Neural progenitor cell (in vitro differentiated cells): ENCODE measurements around the gene CHST8. TPM values are rescaled to one million over a fixed set of nuclear protein-coding genes. Genes with fewer than 3 reads are reported as not detected.

ENCODE experiments used
- DNase-seq: peaks from one replicate; pipeline ENCODE4 v3.0.0-alpha.2; 2016; ENCODE audit warnings: low spot score
- H2AFZ ChIP-seq: fragments of 200-600 bp; sonication (generic); replicated peaks from 2 replicates; pipeline ENCODE4 v1.6.1; 2016; ENCODE audit warnings: antibody characterized with exemption
- H3F3A ChIP-seq: fragments of 200-600 bp; sonication (generic); 2 replicates; pipeline ENCODE4 v1.6.1; 2016; ENCODE audit warnings: antibody characterized with exemption, low read depth
- H3K27ac ChIP-seq: fragments of 200-600 bp; sonication (generic); 2 replicates; pipeline ENCODE4 v1.5.1; 2016; ENCODE audit warnings: mild to moderate bottlenecking
- H3K27me3 ChIP-seq: fragments of 200-600 bp; sonication (generic); 2 replicates; pipeline ENCODE4 v1.6.1; 2016; ENCODE audit warnings: mild to moderate bottlenecking, moderate library complexity
- H3K36me3 ChIP-seq: fragments of 200-600 bp; sonication (generic); 2 replicates; pipeline ENCODE4 v1.5.1; 2016
- H3K4me1 ChIP-seq: fragments of 200-600 bp; sonication (generic); 2 replicates; pipeline ENCODE4 v1.6.1; 2016; ENCODE audit warnings: mixed run types
- H3K4me2 ChIP-seq: fragments of 200-600 bp; sonication (generic); 2 replicates; pipeline ENCODE4 v1.6.1; 2016
- H3K4me3 ChIP-seq: fragments of 200-600 bp; sonication (generic); 2 replicates; pipeline ENCODE4 v1.5.1; 2016
- H3K79me2 ChIP-seq: fragments of 200-600 bp; sonication (generic); 2 replicates; pipeline ENCODE4 v1.6.1; 2016; ENCODE audit warnings: low read depth
- H3K9ac ChIP-seq: fragments of 200-600 bp; sonication (generic); 2 replicates; pipeline ENCODE4 v1.6.1; 2016
- H3K9me3 ChIP-seq: fragments of 200-600 bp; sonication (generic); 2 replicates; pipeline ENCODE4 v1.5.1; 2016; ENCODE audit warnings: low read depth
- H4K20me1 ChIP-seq: fragments of 200-600 bp; sonication (generic); 2 replicates; pipeline ENCODE4 v1.6.1; 2016; ENCODE audit warnings: low read depth
- H3K27ac Mint-ChIP-seq: 3 replicates; pipeline ENCODE4 v1.8.0; 2021; ENCODE audit warnings: mixed read lengths
- H3K27me3 Mint-ChIP-seq: 2 replicates; pipeline ENCODE4 v1.8.0; 2022; ENCODE audit warnings: low read depth, mild to moderate bottlenecking, inconsistent platforms, moderate library complexity, mixed read lengths; ENCODE audit not compliant: insufficient read depth
- H3K36me3 Mint-ChIP-seq: 3 replicates; pipeline ENCODE4 v1.8.0; 2021; ENCODE audit warnings: mixed read lengths
- H3K4me1 Mint-ChIP-seq: 3 replicates; pipeline ENCODE4 v1.8.0; 2021; ENCODE audit warnings: mixed read lengths
- H3K4me3 Mint-ChIP-seq: 3 replicates; pipeline ENCODE4 v1.8.0; 2021; ENCODE audit warnings: mild to moderate bottlenecking, moderate library complexity, mixed read lengths
- H3K9me3 Mint-ChIP-seq: 3 replicates; pipeline ENCODE4 v1.8.0; 2020; ENCODE audit warnings: mixed read lengths
- CTCF ChIP-seq: fragments of 200-600 bp; sonication (generic); IDR thresholded peaks from 2 replicates; pipeline ENCODE4 v1.5.1; 2017; ENCODE audit warnings: antibody characterized with exemption, mild to moderate bottlenecking
- EZH2 ChIP-seq: fragments of 200-600 bp; sonication (generic); IDR thresholded peaks from 2 replicates; pipeline ENCODE4 v1.6.1; 2017; ENCODE audit warnings: antibody characterized with exemption, mild to moderate bottlenecking, moderate library complexity
- EZH2phosphoT487 ChIP-seq: fragments of 200-600 bp; sonication (generic); IDR thresholded peaks from 2 replicates; pipeline ENCODE4 v1.6.1; 2017; ENCODE audit warnings: antibody characterized with exemption
- total RNA-seq: library from RNA; depleted of rRNA; stranded (reverse); fragments of >200 nt; gene quantifications from 2 replicates; pipeline ENCODE4 v1.2.3, GENCODE V29; 2015; ENCODE audit warnings: low replicate concordance

The CHST8 gene
- total RNA-seq, 1 donor from 2014 or later: 0.92 TPM

GRCh38 chr19:33689138-33689746 is 67.5 kb downstream of the CHST8 start:
- Histone ChIP-seq H3K4me3 (no peak overlapping the region), H3K4me2 (no peak overlapping the region), H2AFZ (no peak overlapping the region), H3K36me3 (no peaks in the 10 kb centered on the region), H3K4me1 (no peaks in the 10 kb centered on the region), H3K79me2 (no peaks in the 10 kb centered on the region), H3K27ac (no peak overlapping the region), H3K27me3 (peaks cover 16% of the 10 kb centered on the region), H4K20me1 (peaks cover 20% of the 10 kb centered on the region), H3F3A (peaks cover 3% of the 10 kb centered on the region), H3K9ac (no peak overlapping the region), H3K9me3 (no peaks in the 10 kb centered on the region)
- Mint-ChIP-seq H3K9me3 (no peaks in the 10 kb centered on the region), H3K36me3 (no peaks in the 10 kb centered on the region), H3K27me3 (peaks cover 17% of the 10 kb centered on the region), H3K27ac (no peak overlapping the region), H3K4me1 (peaks cover 9% of the 10 kb centered on the region), H3K4me3 (no peak overlapping the region)
- DNase-seq: no peak
- no peak for TF ChIP-seq EZH2phosphoT487
- TF ChIP-seq EZH2: no peak
- TF ChIP-seq CTCF: no peak

GRCh38 chr19:33689868-33690267 is 68.1 kb downstream of the CHST8 start:
- Mint-ChIP-seq H3K27ac (no peak overlapping the region), H3K27me3 (peaks cover 13% of the 10 kb centered on the region), H3K36me3 (no peaks in the 10 kb centered on the region), H3K4me1 (peaks cover 6% of the 10 kb centered on the region), H3K4me3 (no peak overlapping the region), H3K9me3 (no peaks in the 10 kb centered on the region)
- no peak for DNase-seq
- no peak overlapping the region for H3K9ac ChIP-seq
- H3K4me1 ChIP-seq: no peaks in the 10 kb centered on the region
- H3K36me3 ChIP-seq: no peaks in the 10 kb centered on the region
- H3K79me2 ChIP-seq: no peaks in the 10 kb centered on the region
- H2AFZ ChIP-seq: no peak overlapping the region
- H3K9me3 ChIP-seq: no peaks in the 10 kb centered on the region
- H3K4me2 ChIP-seq: no peak overlapping the region
- peaks cover 15% of the 10 kb centered on the region for H4K20me1 ChIP-seq
- no peak overlapping the region for H3K4me3 ChIP-seq
- H3K27me3 ChIP-seq: peaks cover 10% of the 10 kb centered on the region
- TF ChIP-seq EZH2phosphoT487: no peak
- TF ChIP-seq EZH2: no peak
- no peak for TF ChIP-seq CTCF
- H3F3A ChIP-seq: no peaks in the 10 kb centered on the region
- no peak overlapping the region for H3K27ac ChIP-seq

DNA sequence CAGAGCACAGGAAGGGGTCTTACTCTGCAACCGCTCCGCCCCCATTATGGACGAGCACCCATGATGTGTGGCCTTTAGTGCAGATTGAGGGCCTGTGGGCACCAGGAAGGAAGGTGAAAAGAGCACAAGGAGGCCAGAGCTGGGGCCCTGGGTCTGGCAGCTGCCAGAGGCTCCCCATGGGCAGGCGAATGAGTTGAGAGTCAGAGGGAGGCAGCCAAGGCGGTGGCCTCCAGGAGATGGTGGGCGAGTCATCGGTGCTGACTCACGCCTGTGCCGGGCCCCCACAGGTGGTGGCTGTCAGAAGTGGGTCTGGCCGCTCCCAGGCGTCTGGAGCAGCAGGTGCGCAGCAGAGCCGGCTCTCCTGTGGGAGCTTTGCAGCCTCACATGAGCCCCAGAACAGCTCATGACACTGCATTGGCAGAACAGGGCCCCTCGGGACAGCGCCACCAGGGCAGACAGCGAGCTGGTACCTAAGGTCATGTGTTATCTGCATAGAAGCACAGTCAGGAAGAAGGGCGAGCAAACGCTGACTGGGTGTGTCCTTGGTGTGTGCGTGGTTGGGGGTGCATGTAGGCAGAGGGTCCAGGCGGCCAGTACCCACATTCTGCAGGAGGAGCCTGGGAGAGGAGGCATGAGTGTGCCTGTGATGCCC is 68.8 kb downstream of the CHST8 start:
- TF ChIP-seq EZH2phosphoT487: no peak
- H3K9ac ChIP-seq: no peak overlapping the region
- H3K4me1 Mint-ChIP-seq: peaks cover 1% of the 10 kb centered on the region
- no peak overlapping the region for H3K27ac Mint-ChIP-seq
- H3K27me3 ChIP-seq: peaks cover 4% of the 10 kb centered on the region
- H3K27me3 Mint-ChIP-seq: peaks cover 7% of the 10 kb centered on the region
- H3K4me3 ChIP-seq: no peak overlapping the region
- no peaks in the 10 kb centered on the region for H3F3A ChIP-seq
- no peak for DNase-seq
- H3K36me3 Mint-ChIP-seq: no peaks in the 10 kb centered on the region
- no peaks in the 10 kb centered on the region for H3K79me2 ChIP-seq
- H3K4me3 Mint-ChIP-seq: no peak overlapping the region
- H2AFZ ChIP-seq: no peak overlapping the region
- no peak overlapping the region for H3K4me2 ChIP-seq
- no peaks in the 10 kb centered on the region for H3K9me3 ChIP-seq
- H3K36me3 ChIP-seq: no peaks in the 10 kb centered on the region
- peaks cover 8% of the 10 kb centered on the region for H4K20me1 ChIP-seq
- no peak overlapping the region for H3K27ac ChIP-seq
- no peaks in the 10 kb centered on the region for H3K9me3 Mint-ChIP-seq
- H3K4me1 ChIP-seq: no peaks in the 10 kb centered on the region

DNA sequence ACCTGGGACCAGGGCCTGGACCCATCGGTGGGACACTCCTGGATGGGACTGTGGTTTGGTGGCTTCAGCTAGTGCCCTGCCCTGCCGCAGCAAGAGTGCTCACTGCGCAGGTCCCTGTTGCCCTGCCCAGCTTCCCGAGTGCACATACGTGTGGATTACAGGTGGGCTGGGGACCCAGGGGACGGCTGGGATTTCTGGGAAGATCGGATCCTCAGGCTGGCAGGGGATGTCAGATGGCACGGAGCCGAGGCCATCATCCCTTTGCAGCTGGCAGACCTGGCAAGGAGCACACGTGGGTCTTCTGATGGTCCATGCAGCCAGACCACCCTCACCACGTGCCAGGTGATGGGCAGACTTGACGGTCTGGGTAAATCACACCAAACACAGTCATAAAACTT is 69.3 kb downstream of the CHST8 start:
- peaks cover 4% of the 10 kb centered on the region for H3K27me3 Mint-ChIP-seq
- H3K36me3 Mint-ChIP-seq: no peaks in the 10 kb centered on the region
- no peaks in the 10 kb centered on the region for H3K4me1 Mint-ChIP-seq

More for the DNA sequence above, 69.3 kb downstream of the CHST8 start:
- TF ChIP-seq CTCF: no peak
- TF ChIP-seq EZH2phosphoT487: no peak
- TF ChIP-seq EZH2: no peak
- no peak overlapping the region for H3K4me3 Mint-ChIP-seq
- no peak for DNase-seq
- H3K36me3 ChIP-seq: no peaks in the 10 kb centered on the region
- H3K4me3 ChIP-seq: no peak overlapping the region
- no peaks in the 10 kb centered on the region for H3F3A ChIP-seq
- H3K9ac ChIP-seq: no peak overlapping the region
- H3K9me3 Mint-ChIP-seq: no peaks in the 10 kb centered on the region
- no peak overlapping the region for H3K27ac ChIP-seq
- H3K4me2 ChIP-seq: no peak overlapping the region
- peaks cover 6% of the 10 kb centered on the region for H4K20me1 ChIP-seq
- H3K79me2 ChIP-seq: no peaks in the 10 kb centered on the region
- H3K9me3 ChIP-seq: no peaks in the 10 kb centered on the region
- H3K27ac Mint-ChIP-seq: no peak overlapping the region
- H3K4me1 ChIP-seq: no peaks in the 10 kb centered on the region
- no peaks in the 10 kb centered on the region for H3K27me3 ChIP-seq
- H2AFZ ChIP-seq: no peak overlapping the region
